GM12892 (cell line): ENCODE results near the gene NFIB.

Experiments used
- DNase-seq: peaks from one replicate; pipeline ENCODE4 v3.0.0; 2011; ENCODE audit not compliant: insufficient read length
- FAIRE-seq: peaks from 2 replicates; lab custom pipeline; 2011; peaks lifted over from hg19 to GRCh38; lab: Jason Lieb, UNC
- POLR2A ChIP-seq: IDR thresholded peaks from 2 replicates; pipeline ENCODE4 v1.6.1; 2011; ENCODE audit warnings: low read depth, low read length, control low read depth
- POLR2AphosphoS5 ChIP-seq: IDR thresholded peaks from 2 replicates; pipeline ENCODE4 v1.6.1; 2011; ENCODE audit warnings: low read depth, low read length, control low read depth
- TAF1 ChIP-seq: IDR thresholded peaks from 2 replicates; pipeline ENCODE4 v1.6.1; 2011; ENCODE audit warnings: low read depth, mild to moderate bottlenecking, control low read depth, low read length, borderline replicate concordance

The NFIB gene

GRCh38 chr9:14277244-14277643, 36.7 kb downstream of the NFIB start:
- no peak for FAIRE-seq
- DNase-seq = no peak
- TF ChIP-seq POLR2A (no peak), POLR2AphosphoS5 (no peak), TAF1 (no peak)

GRCh38 chr9:14275331-14275730, 38.6 kb downstream of the NFIB start:
- FAIRE-seq (no peak), DNase-seq (no peak)
- TF ChIP-seq TAF1 (no peak), POLR2AphosphoS5 (no peak), POLR2A (no peak)

GRCh38 chr9:14273696-14274121, 40.2 kb downstream of the NFIB start:
- FAIRE-seq = no peak
- TF ChIP-seq POLR2A (no peak), TAF1 (no peak), POLR2AphosphoS5 (no peak)
- DNase-seq = no peak

GRCh38 chr9:14272927-14273528, 40.9 kb downstream of the NFIB start:
- no peak for TF ChIP-seq POLR2AphosphoS5
- no peak for TF ChIP-seq TAF1
- TF ChIP-seq POLR2A = no peak
- FAIRE-seq (no peak), DNase-seq (no peak)

- TF ChIP-seq POLR2A = no peak
- TF ChIP-seq POLR2AphosphoS5 = no peak
- no peak for TF ChIP-seq TAF1
- DNase-seq (no peak), FAIRE-seq (no peak)
These were observed 42.8 kb downstream of the NFIB start for GRCh38 chr9:14271093-14271673.

- FAIRE-seq = no peak
- TF ChIP-seq POLR2A (no peak), POLR2AphosphoS5 (no peak), TAF1 (no peak)
- no peak for DNase-seq
These were observed 43.4 kb downstream of the NFIB start for GRCh38 chr9:14270358-14271092.

- DNase-seq = no peak
- TF ChIP-seq POLR2AphosphoS5 (no peak), TAF1 (no peak), POLR2A (no peak)
- FAIRE-seq = no peak
These were observed 44.0 kb downstream of the NFIB start for GRCh38 chr9:14269916-14270315.

- FAIRE-seq (no peak), DNase-seq (no peak)
- TF ChIP-seq TAF1 (no peak), POLR2AphosphoS5 (no peak), POLR2A (no peak)
These were observed 50.0 kb downstream of the NFIB start for GRCh38 chr9:14263707-14264483.

- no peak for DNase-seq
- no peak for TF ChIP-seq TAF1
- FAIRE-seq = no peak
These were observed 51.1 kb downstream of the NFIB start for GRCh38 chr9:14262827-14263226.

GRCh38 chr9:14261616-14262015, 52.3 kb downstream of the NFIB start:
- FAIRE-seq = no peak
- TF ChIP-seq TAF1 (no peak), POLR2A (no peak), POLR2AphosphoS5 (no peak)
- DNase-seq = no peak

GRCh38 chr9:14260101-14260500, 53.8 kb downstream of the NFIB start:
- DNase-seq (no peak), FAIRE-seq (no peak)
- TF ChIP-seq POLR2AphosphoS5 = no peak
- no peak for TF ChIP-seq TAF1
- TF ChIP-seq POLR2A = no peak
